ENCODE results near the gene ZNF396.

GRCh38 chr18:35337286-35337685 lies 39.9 kb downstream of the ZNF396 start:
- TF ChIP-seq CTCF (IDR thresholded peaks at IDR 0.05) (no peak), POLR2A (IDR thresholded peaks at IDR 0.05) (no peak), EP300 (IDR thresholded peaks at IDR 0.05) (no peak)

Measured in upper lobe of left lung (tissue), 4 donors.